ENCODE measurements around the gene YEATS4. TPM values are rescaled to one million over a fixed set of nuclear protein-coding genes. Genes with fewer than 3 reads are reported as not detected.

The YEATS4 gene
- total RNA-seq, 4 donors from 2014 or later: 12.5 to 34.6 (median 25.8) TPM

DNA sequence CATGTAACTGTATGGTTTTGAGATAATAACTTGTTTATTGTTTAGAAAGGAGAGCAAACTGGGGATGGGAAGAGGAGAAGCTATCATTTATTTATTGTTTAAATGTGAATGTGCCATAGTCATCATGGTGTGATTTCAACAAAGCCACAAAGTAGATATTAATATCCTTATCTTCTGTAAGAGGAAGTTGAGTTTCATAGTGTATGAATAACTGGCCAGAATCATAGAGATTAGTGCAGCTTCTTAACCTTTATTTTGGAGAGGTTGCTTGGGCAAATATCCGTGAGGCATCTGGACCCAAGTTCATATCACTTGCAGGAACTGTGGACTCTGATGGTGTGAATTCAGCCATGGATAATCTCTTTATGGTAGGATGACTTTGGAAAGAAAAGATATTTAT, 38.2 kb upstream of the YEATS4 start:
- DNase-seq: no peak

DNA sequence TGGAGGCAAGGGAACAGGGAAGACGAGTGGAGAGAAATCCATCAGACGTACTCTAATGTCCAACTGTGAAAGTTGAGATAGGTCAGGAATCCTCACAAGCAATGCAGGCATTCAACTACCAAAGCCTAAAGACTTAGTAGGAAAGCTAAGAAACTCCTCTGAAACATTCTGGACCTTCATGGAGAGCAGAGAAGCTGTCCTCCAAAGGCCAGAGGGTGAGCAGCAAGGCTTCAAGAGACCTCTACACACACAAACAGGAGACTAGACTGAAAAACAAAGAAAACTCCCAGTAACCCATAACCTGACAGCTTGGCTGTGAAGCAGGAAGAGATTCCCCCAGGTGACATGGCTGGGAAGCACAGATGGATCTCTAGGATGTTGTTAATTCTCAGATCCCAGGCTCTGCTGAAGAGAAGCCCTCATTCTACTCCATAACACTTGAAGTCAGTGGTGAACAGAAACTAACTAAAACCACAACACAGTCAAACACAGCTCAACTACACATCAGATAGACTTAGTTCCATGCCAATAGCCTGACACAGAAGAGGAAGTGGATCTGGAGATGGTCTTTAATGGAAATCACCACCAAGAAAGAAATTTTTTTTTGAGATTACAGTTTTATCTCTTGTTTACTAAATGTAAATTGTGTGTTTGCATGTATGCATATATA, 34.6 kb upstream of the YEATS4 start:
- DNase-seq (no peak), ATAC-seq (no peak)
- Histone ChIP-seq H3K4me3 (no peak overlapping the region), H3K27ac (no peak overlapping the region), H3K36me3 (no peaks in the 10 kb centered on the region), H3K9me3 (no peaks in the 10 kb centered on the region), H3K4me1 (no peaks in the 10 kb centered on the region), H3K27me3 (peaks cover 0 to 6% (median 4%) of the 10 kb centered on the region in 3 donors)
- TF ChIP-seq POLR2A (IDR thresholded peaks at IDR 0.05): no peak
- TF ChIP-seq, protein P1, sequence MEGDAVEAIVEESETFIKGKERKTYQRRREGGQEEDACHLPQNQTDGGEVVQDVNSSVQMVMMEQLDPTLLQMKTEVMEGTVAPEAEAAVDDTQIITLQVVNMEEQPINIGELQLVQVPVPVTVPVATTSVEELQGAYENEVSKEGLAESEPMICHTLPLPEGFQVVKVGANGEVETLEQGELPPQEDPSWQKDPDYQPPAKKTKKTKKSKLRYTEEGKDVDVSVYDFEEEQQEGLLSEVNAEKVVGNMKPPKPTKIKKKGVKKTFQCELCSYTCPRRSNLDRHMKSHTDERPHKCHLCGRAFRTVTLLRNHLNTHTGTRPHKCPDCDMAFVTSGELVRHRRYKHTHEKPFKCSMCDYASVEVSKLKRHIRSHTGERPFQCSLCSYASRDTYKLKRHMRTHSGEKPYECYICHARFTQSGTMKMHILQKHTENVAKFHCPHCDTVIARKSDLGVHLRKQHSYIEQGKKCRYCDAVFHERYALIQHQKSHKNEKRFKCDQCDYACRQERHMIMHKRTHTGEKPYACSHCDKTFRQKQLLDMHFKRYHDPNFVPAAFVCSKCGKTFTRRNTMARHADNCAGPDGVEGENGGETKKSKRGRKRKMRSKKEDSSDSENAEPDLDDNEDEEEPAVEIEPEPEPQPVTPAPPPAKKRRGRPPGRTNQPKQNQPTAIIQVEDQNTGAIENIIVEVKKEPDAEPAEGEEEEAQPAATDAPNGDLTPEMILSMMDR (IDR thresholded peaks at IDR 0.05 in 4 of 5, conservative IDR thresholded peaks at IDR 0.05 in 1 of 5): no peak
- in situ Hi-C loops (cut with MboI; ENCODE audit: low sequenced_read_pairs in 4 of 4): no loop called here
- intact Hi-C loops (cut with DNase I; ENCODE audit: low total_unique reads): no loop called here

More for the DNA sequence above, 38.2 kb upstream of the YEATS4 start:
- ATAC-seq: no peak
- in situ Hi-C loops (cut with MboI; ENCODE audit: low sequenced_read_pairs in 4 of 4) (no loop called here), intact Hi-C loops (cut with DNase I; ENCODE audit: low total_unique reads) (no loop called here)
- Histone ChIP-seq H3K36me3 (no peaks in the 10 kb centered on the region), H3K9me3 (no peaks in the 10 kb centered on the region), H3K4me3 (no peak overlapping the region), H3K27me3 (peaks cover 0 to 4% (median 1%) of the 10 kb centered on the region in 3 donors), H3K4me1 (no peaks in the 10 kb centered on the region), H3K27ac (no peak overlapping the region)
- TF ChIP-seq, protein P1 (IDR thresholded peaks at IDR 0.05 in 4 of 5, conservative IDR thresholded peaks at IDR 0.05 in 1 of 5): no peak
- no peak for TF ChIP-seq POLR2A (IDR thresholded peaks at IDR 0.05)

DNA sequence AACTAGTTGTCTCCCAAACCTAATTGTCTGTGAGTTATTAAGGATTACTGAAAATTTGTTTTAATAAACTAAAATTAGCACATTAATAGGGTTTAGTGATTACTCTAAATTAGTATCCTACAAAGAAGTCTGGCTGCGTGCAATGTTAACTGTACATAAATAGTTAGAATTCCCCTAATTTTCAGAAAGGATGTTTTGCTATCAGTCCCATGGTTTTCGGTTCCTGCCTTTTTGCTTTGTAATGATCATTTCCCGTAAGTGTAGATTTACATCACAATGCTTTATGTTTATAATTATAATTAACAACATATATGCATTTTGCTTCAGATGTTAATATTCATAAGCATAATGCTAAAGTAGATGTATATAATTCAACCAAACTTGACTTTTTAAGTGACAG, 31.1 kb upstream of the YEATS4 start:
- no peak for TF ChIP-seq POLR2A (IDR thresholded peaks at IDR 0.05)
- DNase-seq (no peak), ATAC-seq (no peak)
- Histone ChIP-seq H3K36me3 (no peaks in the 10 kb centered on the region), H3K4me3 (no peak overlapping the region), H3K27ac (no peak overlapping the region), H3K9me3 (no peaks in the 10 kb centered on the region), H3K4me1 (peaks cover 8% of the 10 kb centered on the region in 2 donors), H3K27me3 (peaks cover 0 to 10% (median 0%) of the 10 kb centered on the region in 3 donors)
- intact Hi-C loops (cut with DNase I; ENCODE audit: low total_unique reads) (no loop called here), in situ Hi-C loops (cut with MboI; ENCODE audit: low sequenced_read_pairs in 4 of 4) (no loop called here)

DNA sequence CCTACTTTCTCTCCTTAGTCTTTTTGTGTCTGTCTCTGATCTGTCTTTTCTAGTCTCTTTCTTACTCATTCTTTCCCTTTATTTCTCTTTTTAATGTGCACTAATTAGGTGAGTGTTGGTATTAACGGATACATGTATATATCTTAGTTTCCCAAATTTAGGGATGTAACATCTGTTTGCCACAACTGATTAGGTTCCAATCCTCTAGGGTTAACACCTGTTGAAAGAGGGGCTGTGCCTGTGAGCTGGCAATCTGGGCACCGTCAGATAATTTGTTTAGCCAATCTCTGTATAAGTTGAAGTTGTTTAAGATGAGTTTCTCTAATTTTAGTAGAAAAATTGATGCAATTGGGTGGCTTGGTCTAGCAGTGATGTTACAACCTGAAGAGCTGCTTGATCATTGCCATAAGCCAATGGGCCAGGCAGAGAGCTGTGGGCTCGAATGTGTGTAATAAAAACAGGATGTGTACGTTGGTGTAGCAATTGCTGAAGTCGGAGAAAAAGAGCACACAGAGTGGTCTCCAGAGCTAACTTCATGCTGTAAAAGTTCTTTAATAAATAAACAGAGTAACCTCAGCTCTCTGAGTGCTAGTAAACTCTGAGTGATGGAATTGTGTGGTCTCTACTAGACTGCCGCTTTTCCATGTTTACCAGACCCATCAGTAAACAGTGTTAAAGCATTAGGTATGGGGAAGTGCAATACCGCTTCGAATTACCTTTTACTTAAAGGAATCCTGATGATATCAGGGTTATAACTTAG, 29.7 kb upstream of the YEATS4 start:
- Histone ChIP-seq H3K4me1 (peaks cover 8% of the 10 kb centered on the region in 2 donors), H3K36me3 (no peaks in the 10 kb centered on the region), H3K27me3 (peaks cover 0 to 14% (median 0%) of the 10 kb centered on the region in 3 donors), H3K27ac (no peak overlapping the region), H3K9me3 (no peaks in the 10 kb centered on the region), H3K4me3 (no peak overlapping the region)
- DNase-seq (no peak), ATAC-seq (no peak)
- intact Hi-C loops (cut with DNase I; ENCODE audit: low total_unique reads): no loop called here
- in situ Hi-C loops (cut with MboI; ENCODE audit: low sequenced_read_pairs in 4 of 4): no loop called here
- TF ChIP-seq POLR2A (IDR thresholded peaks at IDR 0.05): no peak
- TF ChIP-seq, protein P1 (IDR thresholded peaks at IDR 0.05 in 4 of 5, conservative IDR thresholded peaks at IDR 0.05 in 1 of 5): no peak
